Measurements from ENCODE around the gene RHOF. TPM values are rescaled to one million over a fixed set of nuclear protein-coding genes. Genes with fewer than 3 reads are reported as not detected.

Gene RHOF
- total RNA-seq, 1 donor from 2014 or later, result 16.5 TPM

DNA sequence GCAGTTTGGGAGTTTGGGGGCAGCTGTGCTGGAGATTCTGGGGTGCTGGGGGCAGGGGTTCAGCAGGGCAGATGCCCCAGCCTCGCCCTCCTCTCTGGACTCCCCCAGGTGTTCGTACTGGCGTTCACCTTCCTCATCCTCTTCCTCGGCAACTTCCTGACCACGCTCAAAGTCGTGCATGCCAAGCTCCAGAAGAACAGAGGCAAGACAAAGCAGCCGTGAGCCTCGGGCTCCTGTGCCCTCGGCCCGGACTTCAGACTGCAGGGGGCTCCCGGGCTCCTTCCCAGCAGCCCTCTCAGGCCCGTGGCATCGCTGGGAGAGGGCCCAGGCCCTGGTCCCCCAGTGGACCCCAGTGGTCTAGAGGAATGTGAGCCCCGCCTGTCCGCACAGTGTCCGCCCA lies 18.0 kb downstream of the RHOF start:
- peak overlapping the region; percentile 72 for H3K27ac ChIP-seq
- H3K9me3 ChIP-seq, result no peaks in the 10 kb centered on the region
- intact Hi-C loops (cut with DNase I), result loop anchor here (5.0 kb wide), 1 partner anchor 73 kb away; no protein-coding TSS in a partner anchor
- no peaks in the 10 kb centered on the region for H3K27me3 ChIP-seq
- H3K4me1 ChIP-seq, result no peaks in the 10 kb centered on the region
- DNase-seq (ENCODE audit: extremely low spot score in 2 of 2), result no peak
- TF ChIP-seq POLR2AphosphoS5 (IDR thresholded peaks at IDR 0.05; ENCODE audit: insufficient read depth in 1 of 2, low read depth in 1 of 2), result no peak
- TF ChIP-seq POLR2A (IDR thresholded peaks at IDR 0.05), result no peak
- TF ChIP-seq, protein P1, sequence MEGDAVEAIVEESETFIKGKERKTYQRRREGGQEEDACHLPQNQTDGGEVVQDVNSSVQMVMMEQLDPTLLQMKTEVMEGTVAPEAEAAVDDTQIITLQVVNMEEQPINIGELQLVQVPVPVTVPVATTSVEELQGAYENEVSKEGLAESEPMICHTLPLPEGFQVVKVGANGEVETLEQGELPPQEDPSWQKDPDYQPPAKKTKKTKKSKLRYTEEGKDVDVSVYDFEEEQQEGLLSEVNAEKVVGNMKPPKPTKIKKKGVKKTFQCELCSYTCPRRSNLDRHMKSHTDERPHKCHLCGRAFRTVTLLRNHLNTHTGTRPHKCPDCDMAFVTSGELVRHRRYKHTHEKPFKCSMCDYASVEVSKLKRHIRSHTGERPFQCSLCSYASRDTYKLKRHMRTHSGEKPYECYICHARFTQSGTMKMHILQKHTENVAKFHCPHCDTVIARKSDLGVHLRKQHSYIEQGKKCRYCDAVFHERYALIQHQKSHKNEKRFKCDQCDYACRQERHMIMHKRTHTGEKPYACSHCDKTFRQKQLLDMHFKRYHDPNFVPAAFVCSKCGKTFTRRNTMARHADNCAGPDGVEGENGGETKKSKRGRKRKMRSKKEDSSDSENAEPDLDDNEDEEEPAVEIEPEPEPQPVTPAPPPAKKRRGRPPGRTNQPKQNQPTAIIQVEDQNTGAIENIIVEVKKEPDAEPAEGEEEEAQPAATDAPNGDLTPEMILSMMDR (IDR thresholded peaks at IDR 0.05), result no peak
- no peak overlapping the region for H3K4me3 ChIP-seq
- H3K36me3 ChIP-seq, result no peaks in the 10 kb centered on the region

DNA sequence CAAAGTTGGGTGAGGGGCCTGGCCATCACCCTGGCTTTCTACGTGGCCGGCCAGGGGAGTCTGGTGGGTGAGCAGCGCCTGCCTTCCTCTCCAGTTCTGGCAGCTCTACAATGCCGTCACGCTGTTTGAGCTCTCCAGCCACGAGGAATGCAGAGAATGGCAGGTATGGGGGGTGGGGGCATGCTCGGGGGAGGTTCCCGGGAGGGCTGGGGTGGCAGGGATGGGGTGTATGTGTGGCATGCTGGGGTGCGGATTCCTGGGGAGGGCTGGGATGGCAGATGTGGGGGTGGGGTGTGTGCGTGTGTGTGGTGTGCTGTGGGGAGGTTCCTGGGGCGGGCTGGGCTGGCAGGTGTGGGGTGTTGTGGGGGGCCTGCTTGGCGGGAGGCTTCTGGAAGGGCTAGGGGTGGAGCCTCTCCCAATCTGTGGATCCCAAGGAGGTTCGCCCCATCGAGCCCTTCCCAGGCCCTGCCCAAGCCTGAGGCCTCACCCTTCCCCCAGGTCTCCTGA lies 18.5 kb downstream of the RHOF start:
- Histone ChIP-seq H3K27me3 (no peaks in the 10 kb centered on the region), H3K27ac (no peak overlapping the region), H3K4me3 (no peak overlapping the region), H3K9me3 (no peaks in the 10 kb centered on the region), H3K36me3 (no peaks in the 10 kb centered on the region), H3K4me1 (no peaks in the 10 kb centered on the region)
- TF ChIP-seq, protein P1 (IDR thresholded peaks at IDR 0.05), result no peak
- no peak for TF ChIP-seq POLR2AphosphoS5 (IDR thresholded peaks at IDR 0.05; ENCODE audit: insufficient read depth in 1 of 2, low read depth in 1 of 2)
- no peak for TF ChIP-seq POLR2A (IDR thresholded peaks at IDR 0.05)
- intact Hi-C loops (cut with DNase I), result loop anchor here (5.0 kb wide), 1 partner anchor 73 kb away; no protein-coding TSS in a partner anchor
- DNase-seq (ENCODE audit: extremely low spot score in 2 of 2), result no peak

DNA sequence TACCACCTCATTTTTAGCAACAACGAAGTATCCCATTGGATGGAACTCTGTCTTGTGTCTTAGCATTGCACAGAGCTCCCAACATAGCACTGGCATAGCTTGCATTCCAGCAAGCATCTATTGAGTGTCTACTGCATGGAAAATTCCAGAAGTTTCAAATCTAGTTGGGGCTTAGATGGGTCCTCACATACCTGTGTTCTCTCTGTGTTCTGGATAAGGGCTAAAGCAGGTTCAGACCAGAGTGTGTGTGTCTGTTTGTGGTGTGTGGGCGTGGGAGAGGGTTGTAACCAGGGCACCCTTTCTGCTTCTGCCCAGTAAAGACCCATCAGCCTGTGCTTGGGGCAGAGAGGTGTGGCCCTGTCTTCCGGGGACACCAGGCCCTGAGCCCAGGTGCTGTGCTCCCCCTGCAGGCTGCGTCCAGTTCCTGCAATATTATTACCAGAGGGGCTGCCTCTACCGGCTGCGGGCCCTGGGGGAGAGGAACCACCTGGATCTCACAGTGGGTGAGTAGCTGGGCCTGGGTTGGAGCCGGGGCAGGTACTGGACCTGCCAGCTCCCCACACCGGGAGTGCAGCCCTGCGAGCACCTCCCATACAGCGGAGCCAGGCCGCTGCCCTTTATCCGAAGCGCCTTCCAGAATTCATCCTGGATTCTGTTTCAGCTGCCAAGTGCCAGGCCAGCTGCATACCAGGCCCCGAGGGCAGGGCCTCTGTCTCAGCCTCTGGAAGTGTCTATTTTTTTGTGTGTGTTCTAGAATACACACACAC lies 20.3 kb downstream of the RHOF start:
- H3K9me3 ChIP-seq, result no peaks in the 10 kb centered on the region
- intact Hi-C loops (cut with DNase I), result no loop called here
- DNase-seq (ENCODE audit: extremely low spot score in 2 of 2), result no peak
- TF ChIP-seq POLR2A (IDR thresholded peaks at IDR 0.05), result no peak
- TF ChIP-seq POLR2AphosphoS5 (IDR thresholded peaks at IDR 0.05; ENCODE audit: insufficient read depth in 1 of 2, low read depth in 1 of 2), result peak; percentile 19 to 40
- TF ChIP-seq, protein P1 (IDR thresholded peaks at IDR 0.05), result peak; percentile 54 to 81 (median 73)
- H3K4me3 ChIP-seq, result no peak overlapping the region
- peaks cover 7% of the 10 kb centered on the region for H3K4me1 ChIP-seq
- H3K27ac ChIP-seq, result peak overlapping the region; percentile 58
- H3K27me3 ChIP-seq, result no peaks in the 10 kb centered on the region
- H3K36me3 ChIP-seq, result no peaks in the 10 kb centered on the region

DNA sequence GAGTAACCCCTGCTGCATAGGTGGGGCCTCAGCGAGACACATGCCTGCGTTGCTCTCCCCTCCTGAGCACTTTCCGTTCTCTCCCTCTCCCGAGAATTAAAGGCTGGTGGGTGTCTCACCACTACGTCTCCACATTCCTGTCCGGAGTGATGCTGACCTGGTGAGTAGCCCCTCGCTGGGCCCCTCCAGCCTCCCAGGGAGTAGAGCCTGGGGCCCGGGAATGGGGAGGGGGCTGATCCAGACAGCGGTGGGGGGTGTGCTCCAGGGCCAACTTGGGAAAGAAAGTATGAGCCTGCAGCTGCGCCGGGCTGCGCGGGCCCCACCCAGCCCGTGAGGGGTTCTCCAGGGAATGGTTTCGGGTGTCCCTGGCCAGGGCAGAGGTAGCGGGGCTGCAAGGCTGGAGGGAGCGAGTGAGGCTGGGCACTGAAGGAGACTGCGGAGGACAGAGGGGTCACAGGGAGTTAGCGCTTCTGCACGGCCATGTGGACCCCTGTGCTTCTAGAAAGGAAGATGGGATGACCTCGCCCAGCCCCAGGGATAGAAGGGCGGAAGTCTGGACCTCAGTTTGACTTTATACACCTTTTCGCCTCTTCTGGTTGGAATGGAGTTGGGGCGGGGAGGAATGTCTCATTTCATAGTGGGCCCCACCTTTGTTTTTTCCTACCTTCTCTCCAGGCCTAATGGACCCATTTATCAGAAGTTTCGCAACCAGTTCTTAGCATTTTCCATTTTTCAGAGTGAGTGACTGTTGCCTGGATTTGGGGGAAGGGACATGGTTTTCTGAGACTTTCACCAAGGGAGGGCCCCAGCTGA lies 22.5 kb downstream of the RHOF start:
- no peak for DNase-seq (ENCODE audit: extremely low spot score in 2 of 2)
- H3K9me3 ChIP-seq, result no peaks in the 10 kb centered on the region
- intact Hi-C loops (cut with DNase I), result no loop called here

More for the DNA sequence above, 22.5 kb downstream of the RHOF start:
- H3K4me1 ChIP-seq, result peaks cover 29% of the 10 kb centered on the region
- no peaks in the 10 kb centered on the region for H3K36me3 ChIP-seq
- H3K27me3 ChIP-seq, result no peaks in the 10 kb centered on the region
- peak overlapping the region; percentile 84 for H3K27ac ChIP-seq
- TF ChIP-seq POLR2A (IDR thresholded peaks at IDR 0.05) (no peak), POLR2AphosphoS5 (IDR thresholded peaks at IDR 0.05; ENCODE audit: insufficient read depth in 1 of 2, low read depth in 1 of 2) (no peak)
- TF ChIP-seq, protein P1 (IDR thresholded peaks at IDR 0.05), result no peak
- no peak overlapping the region for H3K4me3 ChIP-seq

Data from vagina (tissue), 2 donors.